NCI-H2196 treated with DMSO at 0.1 percent for 48 hours (cell line): ENCODE results near the gene LRMDA.

Experiments
- DNase-seq: peaks from one replicate; lab custom pipeline; 2025; ENCODE audit not compliant: unreplicated experiment; lab: John Stamatoyannopoulos, UW

Gene LRMDA

DNA sequence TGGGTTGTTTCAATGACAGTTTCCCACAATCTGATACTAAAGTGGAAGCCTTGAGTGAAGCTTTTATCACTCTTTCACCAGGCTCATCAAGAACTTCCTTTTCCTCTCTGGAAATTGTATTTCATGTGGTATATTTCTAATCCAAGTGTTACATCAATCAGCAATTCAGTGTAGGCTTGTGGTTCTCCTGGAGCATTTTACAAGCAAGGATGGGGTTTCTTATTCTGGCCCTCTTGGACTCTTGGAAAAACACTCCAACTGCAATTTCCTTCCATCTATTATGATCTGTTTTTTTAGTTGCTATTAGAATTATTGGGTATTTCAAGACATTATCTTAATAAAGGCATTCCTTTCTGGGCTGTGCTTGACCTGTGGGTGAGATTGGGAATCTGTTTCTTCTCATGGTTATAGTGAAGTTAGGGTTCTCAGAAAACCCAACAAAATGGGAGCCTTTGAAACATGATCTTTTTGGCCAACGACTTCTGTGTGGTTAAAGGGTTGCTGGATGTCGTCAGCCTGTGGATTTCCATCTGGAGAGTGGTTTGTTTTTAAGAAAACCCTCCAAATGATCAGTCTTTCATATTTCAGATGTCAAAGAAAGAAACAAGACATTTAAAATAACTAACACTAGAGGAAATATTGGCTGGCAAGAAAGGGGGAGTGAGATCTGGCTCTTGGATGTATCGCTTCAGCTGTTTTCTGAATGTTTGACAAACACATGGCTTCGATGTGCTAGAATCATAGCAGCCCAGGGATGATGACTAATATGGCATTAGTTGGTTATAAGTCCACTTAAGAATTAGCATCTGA, 540.2 kb downstream of the LRMDA start:
- no peak for DNase-seq

DNA sequence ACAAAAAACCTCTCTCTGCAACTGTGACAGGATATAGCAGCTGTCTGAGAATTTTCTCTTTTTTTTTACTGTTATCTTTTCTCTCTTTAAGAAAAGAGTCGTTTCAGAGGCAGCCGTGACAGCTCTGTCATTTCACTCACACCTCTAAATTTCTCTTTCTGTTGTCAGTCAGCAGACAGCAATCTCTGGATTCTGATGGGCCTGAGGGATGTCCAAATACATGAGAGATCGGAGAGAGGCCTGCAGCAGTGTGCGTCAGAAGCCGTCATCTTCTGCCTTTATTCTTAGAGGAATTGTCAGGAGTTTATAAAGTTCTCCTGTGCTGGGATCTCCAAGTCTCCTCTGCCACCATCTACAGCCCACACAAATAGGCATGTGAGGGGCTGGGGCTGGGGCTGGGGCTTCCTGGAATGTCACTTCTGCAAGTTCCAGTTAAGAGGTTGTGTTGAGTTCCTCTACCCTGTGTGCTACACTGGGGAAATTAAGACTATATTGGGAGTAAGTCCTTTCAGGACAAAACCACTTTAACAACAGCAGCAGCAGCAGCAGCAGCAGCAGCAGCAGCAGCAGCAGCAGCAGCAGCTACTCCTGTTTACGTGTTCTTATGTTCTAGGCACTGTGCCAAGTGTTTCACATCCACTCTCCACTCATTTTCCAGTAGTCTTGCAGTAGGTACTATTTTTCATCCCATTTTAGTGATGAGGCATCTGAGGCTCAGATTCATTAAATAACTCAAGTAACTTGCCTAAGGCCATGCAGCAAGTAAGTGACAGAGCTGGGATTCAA, 541.3 kb downstream of the LRMDA start:
- no peak for DNase-seq

DNA sequence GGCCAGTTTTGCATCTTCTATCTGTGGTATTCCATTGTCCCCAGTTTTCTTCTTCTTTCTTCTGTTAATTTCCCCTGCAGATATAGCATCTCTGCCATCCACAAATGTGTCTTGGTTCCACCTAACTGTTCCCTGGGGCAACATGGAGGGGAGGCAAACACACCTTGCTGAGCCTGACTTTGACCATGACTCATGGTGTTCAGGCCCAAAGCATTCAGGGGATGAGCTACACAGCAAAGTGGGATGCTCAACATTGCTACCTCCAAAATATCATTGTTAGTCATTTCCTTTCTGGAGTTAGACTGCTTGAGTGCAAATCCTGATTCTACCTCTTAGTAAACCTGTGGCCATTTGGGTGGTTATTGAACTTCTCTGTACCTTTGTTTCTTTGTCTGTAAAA, 542.7 kb downstream of the LRMDA start:
- no peak for DNase-seq

DNA sequence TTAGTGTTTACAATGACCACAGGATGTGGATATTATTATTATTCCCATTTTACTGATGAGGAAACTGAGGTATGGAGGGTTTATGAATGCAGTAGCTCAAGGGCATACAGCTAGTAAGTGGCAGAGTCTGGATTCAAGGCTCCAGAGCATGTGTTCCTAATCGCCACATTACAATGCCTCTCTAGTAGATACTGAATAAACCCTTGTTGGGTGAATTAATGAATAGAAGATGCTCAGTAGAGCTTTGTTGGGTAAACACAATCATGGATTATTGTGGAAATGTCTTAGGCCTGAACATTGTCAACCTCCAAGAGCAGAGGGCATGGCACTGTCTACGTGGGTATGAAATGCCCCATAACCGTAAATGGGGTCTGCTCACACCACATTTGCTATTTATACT, 545.3 kb downstream of the LRMDA start:
- no peak for DNase-seq

DNA sequence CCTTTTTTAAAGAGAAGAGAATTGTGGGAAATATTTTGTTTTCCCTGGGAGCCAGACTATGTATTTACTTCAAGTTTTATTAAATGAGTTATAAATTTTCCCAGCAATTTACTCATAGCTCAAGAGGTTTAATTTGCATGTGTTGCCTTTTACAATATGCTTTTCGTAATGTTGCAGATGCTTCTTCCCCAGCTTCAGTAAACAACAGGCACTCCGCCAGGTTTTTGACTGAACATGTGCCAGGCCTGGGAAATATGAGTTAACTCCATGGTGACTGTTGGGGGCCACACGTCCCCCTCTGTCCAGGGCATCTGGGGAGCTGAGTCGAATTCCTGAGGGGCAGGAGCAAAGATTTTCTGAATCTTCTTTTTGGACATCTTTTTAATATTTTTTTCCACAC, 545.7 kb downstream of the LRMDA start:
- DNase-seq, result no peak

DNA sequence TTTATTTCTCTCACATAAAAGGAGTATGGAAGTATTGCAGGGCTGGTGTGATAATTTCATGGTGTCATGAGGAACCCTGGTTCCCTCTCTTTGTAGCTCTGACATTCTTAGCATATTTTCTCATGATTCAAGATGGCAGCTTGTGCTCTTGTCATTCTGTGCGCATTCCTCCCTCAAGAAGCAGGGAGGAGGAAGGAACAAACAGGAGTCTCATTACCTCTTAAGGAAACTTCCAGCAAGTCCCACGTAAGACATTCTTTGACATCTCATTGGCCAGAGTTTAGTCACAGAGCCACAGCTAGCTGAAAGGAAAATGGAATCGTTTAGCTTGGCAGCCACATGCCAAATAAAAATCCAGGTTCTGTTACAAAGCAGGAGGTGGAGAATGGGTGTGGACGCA, 546.8 kb downstream of the LRMDA start:
- no peak for DNase-seq

DNA sequence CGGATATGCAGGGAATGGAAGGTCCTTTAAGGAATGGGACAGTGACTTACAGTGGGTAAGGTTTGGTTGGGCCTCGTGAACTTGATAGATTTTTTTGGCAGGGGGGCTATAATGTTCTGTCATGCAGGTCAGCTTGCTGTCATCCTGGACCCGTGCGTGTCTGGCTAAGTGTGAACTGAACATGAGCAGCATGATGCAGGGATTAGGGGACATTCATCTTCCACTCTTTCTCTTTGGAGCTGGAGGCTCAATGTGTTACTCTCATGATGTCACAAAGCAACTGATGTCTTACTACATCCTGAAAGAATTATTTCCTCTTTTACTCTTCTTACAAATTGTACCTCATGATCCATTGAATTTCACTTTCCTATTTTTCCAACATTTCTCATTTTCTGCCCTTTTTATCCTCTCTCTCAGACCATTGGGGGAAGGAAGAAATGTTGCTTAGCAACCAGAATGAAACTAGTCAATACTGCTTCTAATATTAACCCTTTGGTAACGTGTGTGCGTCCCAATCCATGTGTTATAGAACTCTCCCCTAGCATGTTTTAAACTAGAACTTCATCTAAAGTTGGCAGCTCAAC, 549.1 kb downstream of the LRMDA start:
- no peak for DNase-seq

DNA sequence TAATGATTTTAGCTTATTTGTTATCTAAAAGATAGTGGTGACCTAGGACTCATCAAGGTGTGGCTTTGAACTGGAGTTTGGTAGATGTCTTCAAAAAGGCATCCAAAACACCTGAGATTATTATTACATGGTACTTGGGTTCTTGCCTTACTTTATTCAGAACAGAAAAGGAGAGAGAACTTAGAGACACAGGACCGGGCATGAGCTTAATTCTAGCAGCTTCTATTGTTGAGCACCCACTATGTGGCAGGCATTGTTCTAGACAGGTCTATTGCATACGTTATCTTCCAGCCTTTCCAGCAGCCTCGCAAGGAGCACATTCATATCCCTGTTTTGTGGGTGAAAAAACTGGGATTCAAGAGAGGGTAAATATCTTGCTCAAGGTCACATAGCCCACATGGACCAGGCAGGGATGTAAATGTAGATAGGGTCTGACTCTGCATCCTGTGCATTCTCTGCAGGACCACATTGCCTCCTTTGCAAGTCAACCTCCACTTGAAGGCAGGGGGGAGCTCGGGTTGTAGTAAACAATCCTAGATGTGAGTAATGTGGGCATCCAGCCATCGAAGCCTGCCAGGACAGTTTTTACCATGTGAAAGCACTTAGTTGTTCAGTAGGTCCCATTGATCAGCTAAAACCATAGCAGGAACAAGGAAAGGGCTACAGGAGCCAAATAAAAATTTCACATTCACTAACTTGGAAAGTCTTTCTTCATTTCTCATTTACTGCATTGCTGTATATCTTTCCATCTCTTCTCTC, 551.4 kb downstream of the LRMDA start:
- no peak for DNase-seq

DNA sequence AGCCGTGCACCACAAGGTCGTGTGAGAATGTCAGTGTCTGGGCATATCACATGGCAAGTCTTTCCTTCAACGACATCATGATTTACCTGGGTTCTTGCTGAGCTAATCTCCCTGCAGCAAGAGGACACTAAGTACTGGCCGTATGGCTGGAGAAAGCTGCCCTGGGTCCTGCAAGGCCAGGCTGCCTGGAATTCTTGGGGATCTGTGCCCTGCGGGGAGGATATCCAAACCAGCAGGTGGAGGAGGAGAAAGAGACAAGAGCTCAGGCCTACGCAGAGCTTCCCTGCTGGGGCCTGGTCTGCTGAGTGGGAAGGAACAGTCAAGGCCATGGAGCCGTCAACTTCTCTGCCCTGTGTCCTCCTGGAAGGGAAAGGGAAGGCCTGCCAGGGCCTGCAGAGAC, 552.6 kb downstream of the LRMDA start:
- DNase-seq, result no peak

DNA sequence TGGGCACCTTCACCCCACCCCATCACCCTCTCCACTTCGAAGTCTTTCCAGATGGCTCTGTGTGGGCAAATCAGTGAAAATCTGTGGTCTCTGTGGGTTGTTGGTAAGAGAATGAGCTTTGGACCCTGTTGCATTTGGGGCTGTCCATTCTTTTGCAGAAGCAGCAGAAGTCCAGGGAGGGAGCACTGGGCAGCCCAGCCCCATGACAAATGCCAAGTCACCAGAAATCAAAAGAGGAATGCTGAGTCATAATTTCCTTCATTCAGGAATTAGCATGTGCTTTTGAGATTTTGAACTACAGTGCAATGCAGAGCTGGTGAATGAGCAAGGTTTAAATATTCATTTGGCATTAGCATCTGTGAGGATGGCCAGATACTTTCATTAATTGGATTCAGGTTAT, 556.2 kb downstream of the LRMDA start:
- DNase-seq, result no peak

DNA sequence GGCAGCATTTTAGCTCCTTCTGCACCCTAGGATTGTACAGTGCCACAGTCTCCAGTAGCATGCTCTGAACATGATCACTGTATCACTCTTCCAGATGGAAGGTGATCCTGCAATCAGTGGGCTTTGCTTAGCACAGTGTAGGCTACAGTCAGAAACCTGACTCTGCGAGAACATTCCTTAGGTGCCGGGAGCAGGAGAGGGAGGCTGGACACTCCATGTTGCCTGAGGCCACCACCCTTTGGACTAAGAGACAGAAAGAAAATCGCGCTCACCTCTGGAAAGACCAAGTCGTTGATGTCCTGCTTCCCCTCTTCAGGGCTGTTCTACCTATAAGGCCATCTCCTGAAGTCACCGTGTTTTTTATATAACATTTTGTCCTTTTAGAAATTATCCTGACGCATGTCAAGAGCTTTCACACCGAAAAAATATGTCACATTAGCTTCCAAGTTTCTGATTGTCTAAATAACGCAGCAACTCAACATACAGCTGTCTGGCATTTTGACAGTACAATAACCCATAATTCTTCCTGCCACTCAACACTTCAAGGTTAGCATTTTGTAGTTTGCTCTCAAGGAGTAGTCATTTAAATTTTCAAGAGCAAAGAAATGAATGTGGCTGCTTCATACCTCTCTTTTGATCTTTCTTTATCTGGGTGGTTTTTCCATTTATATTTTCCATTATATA, 563.1 kb downstream of the LRMDA start:
- no peak for DNase-seq

DNA sequence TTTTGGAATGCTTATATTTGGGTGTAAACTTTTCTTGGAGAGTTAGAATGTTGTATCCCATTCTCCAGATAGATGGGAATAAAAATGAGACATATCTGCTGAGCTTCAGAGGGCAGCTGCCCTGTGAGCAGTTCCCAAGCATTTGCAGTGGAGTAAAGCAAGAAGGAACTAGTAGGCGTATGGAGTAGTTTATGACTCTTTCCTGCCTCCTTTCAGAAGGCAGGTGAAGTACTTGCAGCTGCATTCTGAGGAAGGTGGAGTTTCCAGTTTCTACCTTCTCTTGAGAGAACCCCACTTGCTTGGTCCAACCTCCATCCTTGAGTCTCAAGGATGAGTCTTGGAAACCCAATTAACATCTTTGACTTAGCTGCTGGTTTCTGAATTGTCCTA, 563.6 kb downstream of the LRMDA start:
- no peak for DNase-seq

DNA sequence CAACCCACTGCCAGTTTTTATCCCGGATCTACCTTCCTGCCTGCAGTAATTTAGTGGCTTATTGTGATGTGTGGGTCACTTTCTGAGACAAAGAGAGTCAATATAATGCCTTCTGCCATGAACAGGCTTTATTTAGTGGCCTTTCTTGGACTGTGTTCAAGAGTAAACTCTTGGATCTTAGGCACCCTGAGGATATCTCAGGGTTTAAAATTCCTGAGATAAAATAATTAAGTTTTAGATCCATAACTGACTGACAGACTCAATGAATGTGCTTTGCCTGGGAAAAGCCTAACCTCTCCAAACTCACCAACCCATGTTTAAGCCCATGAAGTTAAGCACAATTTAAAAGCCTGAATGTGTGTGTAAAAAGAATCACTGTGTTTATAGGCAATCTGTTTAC, 564.3 kb downstream of the LRMDA start:
- DNase-seq, result no peak

DNA sequence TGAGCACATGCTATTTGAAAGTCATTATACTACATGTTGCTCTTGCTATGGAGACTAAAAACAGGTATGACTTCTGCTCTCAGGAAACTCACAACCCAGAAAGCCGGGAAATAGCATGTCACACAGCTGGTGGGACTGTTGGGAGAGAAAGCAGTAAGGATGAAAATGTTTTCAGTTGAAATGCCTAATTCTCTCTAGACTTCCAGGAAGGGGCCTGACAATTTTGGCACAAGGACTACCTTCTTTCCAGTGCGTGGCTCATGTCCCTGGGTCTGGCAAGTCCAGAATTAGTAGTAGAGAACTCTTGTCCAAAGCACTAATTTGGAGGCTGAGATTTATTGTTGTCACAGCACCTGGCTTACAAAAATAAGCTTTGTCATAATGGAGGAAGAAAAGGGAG, 567.6 kb downstream of the LRMDA start:
- DNase-seq, result no peak

DNA sequence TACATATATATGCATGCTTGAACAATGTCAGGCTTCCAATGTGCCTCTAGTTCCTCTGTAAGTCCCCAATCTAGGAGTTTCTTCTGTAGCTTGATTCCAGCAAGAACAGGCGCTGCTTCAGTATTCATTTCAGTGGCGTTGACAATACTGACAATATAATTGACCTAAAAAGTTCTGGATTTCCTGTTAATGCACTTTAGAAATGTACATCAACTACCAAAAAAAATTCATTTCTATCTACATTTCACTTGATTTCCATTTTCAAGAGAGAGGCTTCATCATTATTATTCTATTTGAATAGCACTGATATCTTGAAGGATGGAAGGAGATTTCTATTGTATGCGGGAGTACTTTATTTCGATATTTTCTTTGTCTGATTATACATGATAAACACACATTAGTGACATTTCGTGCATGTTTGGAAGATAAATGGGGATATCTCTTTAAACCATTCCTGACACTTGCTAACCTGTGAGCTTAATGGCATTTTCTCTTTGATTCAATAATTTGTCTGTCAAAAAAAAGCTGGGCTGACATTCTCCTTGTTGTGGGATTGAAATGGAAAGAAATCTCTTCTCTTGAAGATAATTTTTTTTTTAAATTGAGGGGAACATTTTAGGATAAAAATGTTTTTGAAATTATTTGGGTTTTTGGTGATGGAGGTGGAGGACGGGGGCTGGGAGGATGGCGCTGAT, 568.2 kb downstream of the LRMDA start:
- DNase-seq, result no peak

DNA sequence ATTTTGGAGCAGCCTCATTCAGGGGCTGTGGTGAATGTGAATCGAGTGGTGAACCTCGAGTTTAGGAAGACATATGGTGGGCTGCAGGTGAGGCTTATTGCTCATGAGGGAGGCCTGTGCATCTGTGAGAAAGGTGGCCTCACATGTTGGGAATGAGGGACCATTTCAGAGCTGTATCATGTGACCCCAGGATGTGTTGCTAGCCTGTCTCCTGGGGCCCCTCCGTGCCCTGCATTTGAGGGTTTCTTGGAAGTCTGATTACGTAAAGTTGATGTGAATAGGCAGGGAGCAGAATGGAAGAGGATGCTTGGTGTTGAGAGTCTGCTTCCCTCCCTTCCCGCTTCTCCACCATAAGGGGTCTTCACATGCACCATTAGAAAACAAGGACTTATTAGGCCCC, 569.1 kb downstream of the LRMDA start:
- DNase-seq, result no peak

DNA sequence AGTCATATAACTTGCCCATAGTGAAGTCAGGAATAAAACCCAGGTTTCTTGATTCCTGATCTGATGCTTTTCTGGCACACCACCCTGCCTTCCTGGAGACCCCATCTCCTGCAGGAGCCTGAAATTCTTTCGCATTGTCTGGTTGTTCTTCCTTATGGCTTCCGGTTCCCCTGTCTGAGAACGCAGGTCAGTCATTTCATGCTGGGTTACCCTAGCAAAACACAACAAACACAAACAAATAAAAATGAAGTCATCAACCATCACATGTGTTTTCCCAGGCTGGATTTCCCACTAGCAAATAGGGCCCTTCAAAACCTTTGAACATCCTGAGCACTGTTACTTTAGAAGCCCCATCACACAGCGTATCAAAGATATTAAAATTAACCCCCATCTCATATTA, 569.6 kb downstream of the LRMDA start:
- no peak for DNase-seq

DNA sequence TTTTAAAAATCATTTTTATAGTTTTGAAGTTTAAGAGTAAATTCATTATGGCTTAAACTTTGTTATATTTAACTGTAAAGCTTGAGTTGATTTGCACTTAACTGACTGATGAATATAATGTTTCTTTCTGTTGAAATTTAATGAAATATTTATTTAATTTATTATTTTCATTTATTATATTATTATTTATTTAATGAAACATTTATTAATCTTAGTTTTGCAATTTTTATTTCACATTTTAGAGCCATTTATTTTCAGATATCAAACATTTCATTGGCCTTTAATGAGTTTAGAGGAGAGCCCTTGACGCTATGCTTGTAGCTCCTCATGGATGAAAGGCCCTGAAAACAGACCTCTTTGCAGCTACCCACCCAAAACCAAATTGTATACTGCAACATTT, 570.0 kb downstream of the LRMDA start:
- no peak for DNase-seq

DNA sequence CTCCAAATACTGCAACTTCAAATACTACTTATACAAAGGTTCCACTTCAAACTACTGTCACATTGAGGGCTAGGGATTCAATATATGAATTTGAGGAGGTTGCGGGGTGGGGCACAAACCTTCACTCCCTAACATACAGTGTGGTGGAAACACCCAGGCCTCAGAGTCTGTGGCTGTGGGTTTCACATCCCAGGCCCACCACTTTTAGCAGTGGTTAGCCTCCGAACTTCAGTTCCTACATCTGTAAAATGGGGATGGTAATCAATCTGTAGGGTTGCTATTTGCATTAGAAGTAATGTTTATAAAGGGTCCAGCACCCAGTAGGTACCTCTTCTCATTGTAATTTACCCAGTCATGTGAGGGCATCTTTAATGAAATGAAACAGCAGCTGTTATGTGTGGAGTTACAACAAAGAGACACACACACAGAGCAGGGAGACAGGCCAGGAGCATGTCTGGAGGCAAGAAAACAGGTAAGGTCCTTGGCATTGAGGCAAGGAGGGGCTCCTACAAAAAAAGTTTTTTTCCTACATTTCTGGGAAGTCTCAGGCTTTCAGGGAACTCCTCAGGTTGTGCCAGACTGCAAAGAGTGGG, 570.9 kb downstream of the LRMDA start:
- DNase-seq, result no peak

DNA sequence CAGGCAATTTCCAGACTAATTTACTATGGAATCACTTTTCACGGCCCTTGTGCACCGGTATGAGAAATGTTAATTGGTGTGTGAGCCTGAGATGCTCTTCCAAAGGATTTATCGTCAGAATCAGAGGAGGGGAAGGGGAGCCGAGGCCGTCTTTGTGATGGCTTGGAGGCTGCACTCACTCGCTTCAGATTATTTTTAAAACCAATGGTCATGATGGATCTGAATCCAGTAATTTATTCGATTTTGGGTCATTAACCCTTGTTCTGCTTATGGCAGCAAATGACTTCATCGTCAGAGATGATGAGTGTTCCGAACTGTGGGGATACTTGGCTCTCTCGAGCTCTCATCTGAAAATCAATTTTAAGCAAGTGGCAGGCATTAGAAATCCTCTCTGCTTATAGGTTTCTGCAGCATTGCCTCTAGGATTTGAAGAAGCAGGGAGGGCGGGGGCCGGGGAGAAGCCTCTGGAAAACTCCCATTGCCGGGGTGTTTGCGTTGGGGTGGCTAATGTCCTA, 576.3 kb downstream of the LRMDA start:
- no peak for DNase-seq
